Liver (tissue), 9 donors: ENCODE results near the gene HIP1. TPM values are rescaled to one million over a fixed set of nuclear protein-coding genes. Genes with fewer than 3 reads are reported as not detected.

Experiments used
- DNase-seq: peaks from one replicate; pipeline ENCODE4 v3.0.0-alpha.2; 2017; ENCODE audit warnings: low spot score
- H3K27ac ChIP-seq, 2 donors: one replicate each; pipeline ENCODE4 v1.7.0; 2013; ENCODE audit warnings: inconsistent platforms in 2 of 2, low read length in 2 of 2, control low read depth in 1 of 2, low read depth in 1 of 2, mild to moderate bottlenecking in 1 of 2
- H3K27me3 ChIP-seq, 4 donors: one replicate each; pipeline versions ENCODE4 v1.6.1 to v1.7.0; 2013; ENCODE audit warnings: low read length in 3 of 4, inconsistent platforms in 1 of 4, mild to moderate bottlenecking in 1 of 4, moderate library complexity in 1 of 4; ENCODE audit not compliant: control insufficient read depth in 4 of 4, insufficient read depth in 4 of 4
- H3K36me3 ChIP-seq, 4 donors: one replicate each; pipeline versions ENCODE4 v1.6.1 to v1.7.0; 2013; ENCODE audit warnings: low read length in 3 of 4, mild to moderate bottlenecking in 3 of 4, low read depth in 1 of 4, moderate library complexity in 1 of 4; ENCODE audit not compliant: control insufficient read depth in 4 of 4, insufficient read depth in 3 of 4
- H3K4me1 ChIP-seq, 4 donors: one replicate each; pipeline versions ENCODE4 v1.6.1 to v1.7.0; 2013; ENCODE audit warnings: low read length in 3 of 4, mild to moderate bottlenecking in 3 of 4, moderate library complexity in 1 of 4; ENCODE audit not compliant: control insufficient read depth in 4 of 4, insufficient read depth in 4 of 4
- H3K4me3 ChIP-seq, 3 donors: one replicate each; pipeline versions ENCODE4 v1.6.1 to v1.7.0; 2013; ENCODE audit warnings: low read length in 3 of 3, control low read depth in 1 of 3, low read depth in 1 of 3, mild to moderate bottlenecking in 1 of 3
- H3K9ac ChIP-seq, 2 donors: one replicate each; pipeline ENCODE4 v1.7.0; 2013; ENCODE audit warnings: low read length in 2 of 2, mild to moderate bottlenecking in 2 of 2, moderate library complexity in 2 of 2, control low read depth in 1 of 2, low read depth in 1 of 2
- H3K9me3 ChIP-seq, 4 donors: one replicate each; pipeline versions ENCODE4 v1.6.1 to v1.7.0; 2013; ENCODE audit warnings: low read length in 3 of 4; ENCODE audit not compliant: control insufficient read depth in 4 of 4
- CTCF ChIP-seq: fragments of 150-350 bp; IDR thresholded peaks from 2 replicates; pipeline ENCODE4 v1.5.1; 2017; ENCODE audit warnings: improper control_type of control experiment, low read depth, low read length; ENCODE audit not compliant: missing input control
- FOXA1 ChIP-seq: IDR thresholded peaks from 2 replicates; pipeline ENCODE4 v1.6.1; 2016; ENCODE audit warnings: antibody characterized with exemption
- FOXA2 ChIP-seq: IDR thresholded peaks from 2 replicates; pipeline ENCODE4 v1.6.1; 2016; ENCODE audit warnings: antibody characterized with exemption
- GABPA ChIP-seq, 2 donors: IDR thresholded peaks in 1 of 2; conservative IDR thresholded peaks in 1 of 2; 2 replicates each; pipeline ENCODE4 v1.6.1; 2016; ENCODE audit warnings: antibody characterized with exemption in 2 of 2, mild to moderate bottlenecking in 1 of 2, moderate library complexity in 1 of 2
- HNF4A ChIP-seq, 2 donors: conservative IDR thresholded peaks; 2 replicates each; pipeline ENCODE4 v1.6.1; 2016; ENCODE audit warnings: antibody characterized with exemption in 2 of 2, mild to moderate bottlenecking in 2 of 2
- JUND ChIP-seq, 2 donors: IDR thresholded peaks; 2 replicates each; pipeline ENCODE4 v1.6.1; 2016; ENCODE audit warnings: antibody characterized with exemption in 2 of 2
- NR2F2 ChIP-seq: IDR thresholded peaks from 2 replicates; pipeline ENCODE4 v1.6.1; 2016; ENCODE audit warnings: antibody characterized with exemption
- REST ChIP-seq: IDR thresholded peaks from 2 replicates; pipeline ENCODE4 v1.6.1; 2016; ENCODE audit warnings: antibody characterized with exemption, mild to moderate bottlenecking
- YY1 ChIP-seq: IDR thresholded peaks from 2 replicates; pipeline ENCODE4 v1.6.1; 2016; ENCODE audit warnings: antibody characterized with exemption, mild to moderate bottlenecking
- ZBTB33 ChIP-seq: IDR thresholded peaks from 2 replicates; pipeline ENCODE4 v1.6.1; 2016; ENCODE audit warnings: antibody characterized with exemption
- WGBS: extraction: QIAGEN DNeasy Blood & Tissue Kit; methylation state at CpG from one replicate; pipeline ENCODE4 v1.1.7; 2013; 5-methylcytosine and 5-hydroxymethylcytosine counted together
- polyA plus RNA-seq, 2 donors: library from polyadenylated mRNA; stranded (reverse) in 1 of 2; unstranded in 1 of 2; fragments of 200-250 nt in 1 of 2; fragments of >200 nt in 1 of 2; fragmentation: Nextera tagmentation in 1 of 2; extraction: Ambion mirVana in 1 of 2; gene quantifications; one replicate each; pipeline versions ENCODE4 v1.2.1 to v1.2.3, GENCODE V29; 2013 to 2015
- total RNA-seq, 2 donors: library from RNA; depleted of rRNA; stranded (reverse); fragments of >200 nt; gene quantifications; one replicate each; pipeline ENCODE4 v1.2.3, GENCODE V29; 2014
- TF ChIP-seq, protein P1 (sequence below): IDR thresholded peaks from 2 replicates; pipeline ENCODE4 v1.6.1; 2016; ENCODE audit warnings: antibody characterized with exemption
- TF ChIP-seq, protein P2 (sequence below): IDR thresholded peaks from 2 replicates; pipeline ENCODE4 v1.6.1; 2016; ENCODE audit warnings: antibody characterized with exemption
- donor health status: healthy.
- donor health status: healthy.
- donor health status: healthy.
- donor health status: healthy.
- donor health status: healthy.

The HIP1 gene
- total and polyA plus RNA-seq, 4 donors, result 3.8 to 13.6 (median 7.8) TPM

- H3K27me3 ChIP-seq, result no peaks in the 10 kb centered on the region
- H3K4me3 ChIP-seq, result no peak overlapping the region
- peaks cover 0 to 4% (median 2%) of the 10 kb centered on the region in 4 donors for H3K4me1 ChIP-seq
- no peaks in the 10 kb centered on the region for H3K9me3 ChIP-seq
- H3K36me3 ChIP-seq, result no peaks in the 10 kb centered on the region
- 96% methylated on average over 20 of the region's 20 CpGs for WGBS
- no peak for DNase-seq
- H3K9ac ChIP-seq, result no peak overlapping the region
- H3K27ac ChIP-seq, result no peak overlapping the region
- TF ChIP-seq, protein P1, sequence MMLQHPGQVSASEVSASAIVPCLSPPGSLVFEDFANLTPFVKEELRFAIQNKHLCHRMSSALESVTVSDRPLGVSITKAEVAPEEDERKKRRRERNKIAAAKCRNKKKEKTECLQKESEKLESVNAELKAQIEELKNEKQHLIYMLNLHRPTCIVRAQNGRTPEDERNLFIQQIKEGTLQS, result no peak
- TF ChIP-seq, protein P2, sequence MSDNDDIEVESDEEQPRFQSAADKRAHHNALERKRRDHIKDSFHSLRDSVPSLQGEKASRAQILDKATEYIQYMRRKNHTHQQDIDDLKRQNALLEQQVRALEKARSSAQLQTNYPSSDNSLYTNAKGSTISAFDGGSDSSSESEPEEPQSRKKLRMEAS, result no peak
- TF ChIP-seq CTCF (no peak), YY1 (no peak), ZBTB33 (no peak), FOXA2 (no peak), HNF4A (conservative IDR thresholded peaks at IDR 0.05) (no peak), JUND (IDR thresholded peaks at IDR 0.05) (no peak), REST (no peak), GABPA (IDR thresholded peaks at IDR 0.05 in 1 of 2, conservative IDR thresholded peaks at IDR 0.05 in 1 of 2) (no peak), NR2F2 (no peak), FOXA1 (no peak)
These were observed 49.3 kb downstream of the HIP1 start for GRCh38 chr7:75689246-75690099.
